Adrenal gland (tissue), 5 donors: ENCODE measurements around the gene LAMP2.
"Not testable (repeated sequence)": the region's sequence is repeated elsewhere in the genome, so short reads cannot be mapped to it uniquely, and the experiment has no call there.

ENCODE experiments used
- CTCF ChIP-seq, 6 experiments: fragments of 450-650 bp in 4 of 6; fragments of 200-600 bp in 2 of 6; sonication (generic) in 1 of 6; IDR thresholded peaks; 1 replicate in 5 of 6; 2 replicates in 1 of 6; pipeline versions ENCODE4 v1.5.1 to v1.8.0; 2016 to 2021; ENCODE audit warnings: antibody characterized with exemption in 6 of 6, mild to moderate bottlenecking in 2 of 6, moderate library complexity in 1 of 6
- POLR2A ChIP-seq, 2 donors: fragments of 450-650 bp; IDR thresholded peaks; one replicate each; pipeline ENCODE4 v1.6.1; 2017; ENCODE audit warnings: antibody characterized with exemption in 2 of 2, mild to moderate bottlenecking in 2 of 2, moderate library complexity in 1 of 2
- donor health status: DM: no; HTN: no; CAD: no.

DNA sequence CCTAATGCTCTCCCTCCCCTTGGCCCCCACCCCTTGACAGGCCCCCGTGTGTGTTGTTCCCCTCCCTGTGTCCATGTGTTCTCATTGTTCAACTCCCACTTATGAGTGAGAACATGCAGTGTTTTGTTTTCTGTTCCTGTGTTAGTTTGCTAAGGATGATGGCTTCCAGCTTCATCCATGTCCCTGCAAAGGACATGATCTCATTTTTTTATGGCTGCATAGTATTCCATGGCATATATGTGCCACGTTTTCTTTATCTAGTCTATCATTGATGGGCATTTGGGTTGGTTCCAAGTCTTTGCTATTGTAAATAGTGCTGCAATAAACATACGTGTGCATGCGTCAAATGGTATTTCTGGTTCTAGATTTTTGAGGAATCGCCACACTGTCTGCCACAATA, 561 bp upstream of the LAMP2 start:
- TF ChIP-seq CTCF, POLR2A (IDR thresholded peaks at IDR 0.05): not testable (repeated sequence)
